ENCODE measurements around the gene ARL15. TPM values are rescaled to one million over a fixed set of nuclear protein-coding genes. Genes with fewer than 3 reads are reported as not detected.

ARL15 gene
- total and polyA plus RNA-seq, 9 of the 15 experiments (the other 6 are each of a cell fraction or from before 2014, with no cell fraction given) = 18.5 to 80.4 (median 57.0) TPM

DNA sequence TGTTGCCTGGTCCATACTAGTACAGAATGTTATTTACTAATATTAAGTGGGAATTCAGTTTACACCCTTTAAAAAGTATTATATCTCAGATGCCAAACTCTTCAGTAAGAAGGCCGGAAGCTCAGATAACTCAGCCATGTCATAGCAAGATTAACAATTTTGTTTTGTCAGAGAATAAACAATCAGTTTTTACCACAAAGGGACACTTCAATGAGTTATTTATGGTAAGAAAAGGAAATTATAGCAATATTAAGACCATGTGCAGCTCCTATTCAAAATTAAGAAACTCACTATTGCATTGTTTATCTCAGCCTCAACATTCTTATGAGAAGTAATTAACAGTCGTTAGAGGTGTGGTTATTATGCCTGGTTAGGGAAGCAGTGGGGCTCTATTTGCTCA lies 13.1 kb upstream of the ARL15 start:
- Histone ChIP-seq H3K9me1 (ENCODE audit: control insufficient read depth, insufficient read depth, low read length) (no peaks in the 10 kb centered on the region), H3K27me3 (ENCODE audit: control insufficient read depth in 2 of 2, insufficient read depth in 2 of 2, low read length in 2 of 2) (no peaks in the 10 kb centered on the region), H3K36me3 (ENCODE audit: control insufficient read depth, insufficient read depth, low read length) (peaks cover 89% of the 10 kb centered on the region), H3K4me1 (replicated peaks in 1 of 2; ENCODE audit: control insufficient read depth in 2 of 2, insufficient read depth in 2 of 2, low read length in 2 of 2) (peaks cover 12 to 79% of the 10 kb centered on the region in 2 experiments), H3K9me3 (replicated peaks; ENCODE audit: control insufficient read depth, insufficient read depth, low read depth, low read length) (no peaks in the 10 kb centered on the region; the same call in none of the 2 replicates), H4K20me1 (replicated peaks; ENCODE audit: control insufficient read depth, insufficient read depth, low read length) (no peaks in the 10 kb centered on the region), H3K9ac (ENCODE audit: insufficient read depth in 1 of 2, low read depth in 2 of 2, low read length in 2 of 2) (peak overlapping the region in 1 of 2 experiments; percentile 31; a peak in 1 of 4 replicates), H3K4me2 (ENCODE audit: insufficient read depth, low read length) (no peak overlapping the region; the same call in 1 of the 2 replicates), H3K79me2 (ENCODE audit: control insufficient read depth, insufficient read depth, low read length) (peaks cover 81% of the 10 kb centered on the region), H3K4me3 (no peak overlapping the region), H3K27ac (ENCODE audit: extremely low read depth, low read depth, low read length) (peak overlapping the region; percentile 95), H2AFZ (ENCODE audit: low read depth, low read length) (no peak overlapping the region)
- CTCF ChIA-PET (ENCODE audit: low intra/inter-chr PET ratio) = no interaction called here
- POLR2A ChIA-PET = interaction anchor here (0.6 to 5.8 kb wide), 6 partner anchors 8 to 89 kb away, joined by 3 to 78 read pairs (median 4); partner anchors contain the start of gene ARL15
- DNase-seq (ENCODE audit: extremely low read depth in 1 of 4, low spot score in 3 of 4) = no peak
- 0% methylated on average over 2 of the region's 2 CpGs for WGBS (ENCODE audit: insufficient coverage, low coverage, missing lambda C conversion rate)
- no TSS peak for BruUV-seq (replicated peaks)
- ATAC-seq = no peak
- FAIRE-seq = no peak
- in situ Hi-C loops (cut with MboI) (no loop called here), intact Hi-C loops (cut with micrococcal nuclease) (no loop called here)
- TF ChIP-seq SMARCE1 (IDR thresholded peaks at IDR 0.05) (0 out of 2 replicates have a peak, but pooled peaks have one; percentile 30), CREM (IDR thresholded peaks at IDR 0.05; ENCODE audit: low read depth) (no peak), HSF4 (CRISPR knock-in tag; IDR thresholded peaks at IDR 0.05; ENCODE audit: borderline replicate concordance) (no peak), SOX6 (IDR thresholded peaks at IDR 0.05) (peak; percentile 64; the same call in 1 of the 2 replicates), PBX2 (CRISPR knock-in tag; IDR thresholded peaks at IDR 0.05; ENCODE audit: low read depth) (no peak), PBX2 (tag; conservative IDR thresholded peaks at IDR 0.05; ENCODE audit: low read depth) (peak; percentile 52), SIN3B (IDR thresholded peaks at IDR 0.05; ENCODE audit: low read depth) (no peak), AFF4 (CRISPR knock-in tag; IDR thresholded peaks at IDR 0.05) (0 out of 2 replicates have a peak, but pooled peaks have one; percentile 42), SMARCA4 (IDR thresholded peaks at IDR 0.05) (peak; percentile 57), TBL1XR1 (IDR thresholded peaks at IDR 0.05; ENCODE audit: low read length in 2 of 2) (0 out of 4 replicates have a peak, but pooled peaks of 1 of the 2 experiments have one; percentile 11), DPF2 (IDR thresholded peaks at IDR 0.05) (peak; percentile 58; the same call in 1 of the 2 replicates), STAT5A (IDR thresholded peaks at IDR 0.05; ENCODE audit: borderline replicate concordance, low read length) (0 out of 2 replicates have a peak, but pooled peaks have one; percentile 11), TEAD4 (IDR thresholded peaks at IDR 0.05; ENCODE audit: low read length) (peak; percentile 74), TEAD4 (CRISPR knock-in tag; IDR thresholded peaks at IDR 0.05; ENCODE audit: borderline replicate concordance) (no peak), CCNT2 (IDR thresholded peaks at IDR 0.05; ENCODE audit: borderline replicate concordance, extremely low read depth, insufficient read length, low read depth, low read length) (peak; percentile 40)
- TF ChIP-seq, protein P1, sequence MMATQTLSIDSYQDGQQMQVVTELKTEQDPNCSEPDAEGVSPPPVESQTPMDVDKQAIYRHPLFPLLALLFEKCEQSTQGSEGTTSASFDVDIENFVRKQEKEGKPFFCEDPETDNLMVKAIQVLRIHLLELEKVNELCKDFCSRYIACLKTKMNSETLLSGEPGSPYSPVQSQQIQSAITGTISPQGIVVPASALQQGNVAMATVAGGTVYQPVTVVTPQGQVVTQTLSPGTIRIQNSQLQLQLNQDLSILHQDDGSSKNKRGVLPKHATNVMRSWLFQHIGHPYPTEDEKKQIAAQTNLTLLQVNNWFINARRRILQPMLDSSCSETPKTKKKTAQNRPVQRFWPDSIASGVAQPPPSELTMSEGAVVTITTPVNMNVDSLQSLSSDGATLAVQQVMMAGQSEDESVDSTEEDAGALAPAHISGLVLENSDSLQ (IDR thresholded peaks at IDR 0.05) = 0 out of 2 replicates have a peak, but pooled peaks have one; percentile 22

Measured in K562 (cell line).